HL-60 (cell line): ENCODE results near the gene PLPP3.

Experiments
- CTCF ChIP-seq: IDR thresholded peaks from one replicate; pipeline ENCODE4 v1.5.1; 2011; ENCODE audit warnings: low read length, control low read depth, inconsistent platforms; ENCODE audit not compliant: insufficient read depth
- GABPA ChIP-seq: IDR thresholded peaks from 2 replicates; pipeline ENCODE4 v1.6.1; 2012; ENCODE audit warnings: low read depth
- TF ChIP-seq, protein P1 (sequence below): IDR thresholded peaks from 2 replicates; pipeline ENCODE4 v1.6.1; 2012; ENCODE audit warnings: low read depth; ENCODE audit not compliant: insufficient replicate concordance

GRCh38 chr1:56540467-56540866, 38.9 kb downstream of the PLPP3 start:
- TF ChIP-seq CTCF (no peak), GABPA (no peak)
- TF ChIP-seq, protein P1, sequence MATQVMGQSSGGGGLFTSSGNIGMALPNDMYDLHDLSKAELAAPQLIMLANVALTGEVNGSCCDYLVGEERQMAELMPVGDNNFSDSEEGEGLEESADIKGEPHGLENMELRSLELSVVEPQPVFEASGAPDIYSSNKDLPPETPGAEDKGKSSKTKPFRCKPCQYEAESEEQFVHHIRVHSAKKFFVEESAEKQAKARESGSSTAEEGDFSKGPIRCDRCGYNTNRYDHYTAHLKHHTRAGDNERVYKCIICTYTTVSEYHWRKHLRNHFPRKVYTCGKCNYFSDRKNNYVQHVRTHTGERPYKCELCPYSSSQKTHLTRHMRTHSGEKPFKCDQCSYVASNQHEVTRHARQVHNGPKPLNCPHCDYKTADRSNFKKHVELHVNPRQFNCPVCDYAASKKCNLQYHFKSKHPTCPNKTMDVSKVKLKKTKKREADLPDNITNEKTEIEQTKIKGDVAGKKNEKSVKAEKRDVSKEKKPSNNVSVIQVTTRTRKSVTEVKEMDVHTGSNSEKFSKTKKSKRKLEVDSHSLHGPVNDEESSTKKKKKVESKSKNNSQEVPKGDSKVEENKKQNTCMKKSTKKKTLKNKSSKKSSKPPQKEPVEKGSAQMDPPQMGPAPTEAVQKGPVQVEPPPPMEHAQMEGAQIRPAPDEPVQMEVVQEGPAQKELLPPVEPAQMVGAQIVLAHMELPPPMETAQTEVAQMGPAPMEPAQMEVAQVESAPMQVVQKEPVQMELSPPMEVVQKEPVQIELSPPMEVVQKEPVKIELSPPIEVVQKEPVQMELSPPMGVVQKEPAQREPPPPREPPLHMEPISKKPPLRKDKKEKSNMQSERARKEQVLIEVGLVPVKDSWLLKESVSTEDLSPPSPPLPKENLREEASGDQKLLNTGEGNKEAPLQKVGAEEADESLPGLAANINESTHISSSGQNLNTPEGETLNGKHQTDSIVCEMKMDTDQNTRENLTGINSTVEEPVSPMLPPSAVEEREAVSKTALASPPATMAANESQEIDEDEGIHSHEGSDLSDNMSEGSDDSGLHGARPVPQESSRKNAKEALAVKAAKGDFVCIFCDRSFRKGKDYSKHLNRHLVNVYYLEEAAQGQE: no peak
